K562 (cell line): ENCODE results near the gene DNAH17. TPM values are rescaled to one million over a fixed set of nuclear protein-coding genes. Genes with fewer than 3 reads are reported as not detected.
A peak's percentile ranks its signal among the peaks of the same experiment; 100 is the strongest.

ENCODE experiments used
- HCFC1 ChIP-seq: IDR thresholded peaks from 2 replicates; pipeline ENCODE4 v1.6.1; 2012; ENCODE audit warnings: low read depth, low read length, improper control_type of control experiment
- JUND ChIP-seq, 2 experiments: IDR thresholded peaks; 2 replicates in 1 of 2; 3 replicates in 1 of 2; pipeline ENCODE4 v1.6.1; 2011; ENCODE audit warnings: borderline replicate concordance in 2 of 2, low read depth in 2 of 2, low read length in 2 of 2, improper control_type of control experiment in 1 of 2, missing biosample characterization in 1 of 2, missing genetic modification characterization in 1 of 2, missing genetic modification reagents in 1 of 2
- MAFG ChIP-seq: fragments of 450-650 bp; conservative IDR thresholded peaks from 2 replicates; pipeline ENCODE4 v1.6.1; 2016; ENCODE audit warnings: missing genetic modification characterization, missing compliant biosample characterization
- MEF2A ChIP-seq: IDR thresholded peaks from 2 replicates; pipeline ENCODE4 v1.6.1; 2011; ENCODE audit warnings: low read depth, mild to moderate bottlenecking, low read length, moderate library complexity; ENCODE audit not compliant: control insufficient read depth
- PHB2 ChIP-seq: fragments of 450-650 bp; IDR thresholded peaks from 2 replicates; pipeline ENCODE4 v1.6.1; 2017; ENCODE audit warnings: low read depth
- RAD21 ChIP-seq, 2 experiments: fragments of 250-450 bp in 1 of 2; fragments of 450-650 bp in 1 of 2; sonication (Bioruptor Pico) in 1 of 2; formaldehyde crosslinking in 1 of 2; IDR thresholded peaks in 1 of 2; conservative IDR thresholded peaks in 1 of 2; 2 replicates each; pipeline versions ENCODE4 v1.4.0 to v1.8.0; 2020 to 2022; ENCODE audit warnings: mild to moderate bottlenecking in 2 of 2, moderate library complexity in 1 of 2
- RBM15 ChIP-seq: fragments of 200-400 bp; formaldehyde crosslinking; IDR thresholded peaks from 2 replicates; pipeline ENCODE4 v1.6.1; 2018; ENCODE audit warnings: mild to moderate bottlenecking, low read length, moderate library complexity; ENCODE audit not compliant: insufficient read depth
- RBM17 ChIP-seq: fragments of 200-400 bp; formaldehyde crosslinking; IDR thresholded peaks from 2 replicates; pipeline ENCODE4 v1.6.1; 2017; ENCODE audit warnings: low read depth, mild to moderate bottlenecking, low read length, borderline replicate concordance
- RFX1 ChIP-seq: fragments of 450-650 bp; IDR thresholded peaks from 2 replicates; pipeline ENCODE4 v1.6.1; 2016; ENCODE audit warnings: mild to moderate bottlenecking, moderate library complexity
- SLC30A9 ChIP-seq: fragments of 250-450 bp; sonication (Bioruptor Pico); IDR thresholded peaks from 2 replicates; pipeline ENCODE4 v1.8.0; 2022; ENCODE audit warnings: mild to moderate bottlenecking, moderate library complexity
- TAF9B ChIP-seq: fragments of 450-650 bp; IDR thresholded peaks from 2 replicates; pipeline ENCODE4 v1.6.1; 2018; ENCODE audit warnings: mild to moderate bottlenecking; ENCODE audit not compliant: partially characterized antibody
- TOE1 ChIP-seq, 2 experiments: fragments of 450-650 bp in 1 of 2; sonication (generic) in 1 of 2; formaldehyde crosslinking in 1 of 2; IDR thresholded peaks; 2 replicates each; pipeline versions ENCODE4 v1.7.1 to v1.8.0; 2016 to 2022; ENCODE audit warnings: borderline replicate concordance in 2 of 2, mild to moderate bottlenecking in 2 of 2, antibody characterized with exemption in 1 of 2, inconsistent platforms in 1 of 2, low read depth in 1 of 2, missing genetic modification reagents in 1 of 2, moderate library complexity in 1 of 2
- TRIM28 ChIP-seq: fragments of 450-650 bp; IDR thresholded peaks from 2 replicates; pipeline ENCODE4 v1.6.1; 2017
- XRCC3 ChIP-seq: fragments of 450-650 bp; IDR thresholded peaks from 2 replicates; pipeline ENCODE4 v1.6.1; 2017; ENCODE audit warnings: mild to moderate bottlenecking, moderate library complexity
- ZC3H8 ChIP-seq: fragments of 450-650 bp; IDR thresholded peaks from 2 replicates; pipeline ENCODE4 v1.6.1; 2017
- ZSCAN32 ChIP-seq: fragments of 450-650 bp; formaldehyde crosslinking; IDR thresholded peaks from 2 replicates; pipeline ENCODE4 v1.4.0; 2020; ENCODE audit warnings: mild to moderate bottlenecking, moderate library complexity
- polyA plus RNA-seq, 8 experiments: library from polyadenylated mRNA; depleted of rRNA in 4 of 8; stranded (reverse) in 5 of 8; unstranded in 3 of 8; fragments of >200 nt; fragmentation: Nextera tagmentation in 2 of 8; fragmentation: Illumina TruSeq in 1 of 8; extraction: Ambion mirVana in 2 of 8; extraction: Trizol in 1 of 8; gene quantifications; 2 replicates each; pipeline versions ENCODE4 v1.2.1 to v1.2.3, GENCODE V29; 2011 to 2014; ENCODE audit warnings: inconsistent platforms in 1 of 8, missing spikeins in 1 of 8
- total RNA-seq, 7 experiments: library from RNA; depleted of rRNA in 6 of 7; stranded (reverse); fragments of >200 nt in 6 of 7; fragmentation: Illumina TruSeq in 2 of 7; extraction: Trizol in 2 of 7; gene quantifications; 2 replicates each; pipeline versions ENCODE4 v1.2.1 to v1.2.3, GENCODE V29; 2011 to 2021; ENCODE audit warnings: low replicate concordance in 1 of 7
- TF ChIP-seq, protein P1 (sequence below): sonication (generic); formaldehyde crosslinking; IDR thresholded peaks from 2 replicates; pipeline ENCODE4 v1.8.0; 2022; ENCODE audit warnings: mild to moderate bottlenecking, missing genetic modification reagents
- TF ChIP-seq, protein P2 (sequence below), 2 experiments: IDR thresholded peaks; 2 replicates each; pipeline ENCODE4 v1.6.1; 2011; ENCODE audit warnings: borderline replicate concordance in 1 of 2, control low read depth in 1 of 2, low read depth in 1 of 2, low read length in 1 of 2, mild to moderate bottlenecking in 1 of 2, mixed read lengths in 1 of 2, moderate library complexity in 1 of 2; ENCODE audit not compliant: insufficient read depth in 1 of 2, insufficient read length in 1 of 2, poor library complexity in 1 of 2, severe bottlenecking in 1 of 2; ENCODE audit errors: extremely low read depth in 1 of 2
- TF ChIP-seq, protein P3 (sequence below): sonication (generic); formaldehyde crosslinking; IDR thresholded peaks from 2 replicates; pipeline ENCODE4 v1.8.0; 2022; ENCODE audit warnings: mild to moderate bottlenecking, missing genetic modification reagents, borderline replicate concordance

DNAH17 gene
- total and polyA plus RNA-seq, 9 of the 15 experiments (the other 6 are each of a cell fraction or from before 2014, with no cell fraction given), result under 0.01 to 0.06 (median 0.03) TPM; not detected in 5

DNA sequence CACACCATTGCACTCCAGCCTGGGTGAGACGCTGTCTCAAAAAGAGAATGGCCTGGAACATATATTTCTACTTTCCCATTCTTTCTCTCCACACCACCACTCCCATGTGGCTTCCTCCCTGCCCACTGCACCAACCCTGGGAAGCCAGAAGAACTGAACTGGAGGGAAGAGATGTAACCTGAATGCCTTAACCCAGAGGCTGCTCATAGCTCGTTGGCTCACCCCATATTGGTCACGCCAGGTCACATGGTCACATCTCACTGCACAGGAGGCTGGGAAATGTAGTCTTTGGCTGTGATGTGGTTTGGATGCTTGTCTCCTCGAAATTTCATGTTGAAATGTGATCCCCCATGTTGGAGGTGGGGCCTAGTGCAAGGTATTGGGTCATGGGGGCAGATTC lies 5.9 kb upstream of the DNAH17 start (continued):
- TF ChIP-seq, protein P1, sequence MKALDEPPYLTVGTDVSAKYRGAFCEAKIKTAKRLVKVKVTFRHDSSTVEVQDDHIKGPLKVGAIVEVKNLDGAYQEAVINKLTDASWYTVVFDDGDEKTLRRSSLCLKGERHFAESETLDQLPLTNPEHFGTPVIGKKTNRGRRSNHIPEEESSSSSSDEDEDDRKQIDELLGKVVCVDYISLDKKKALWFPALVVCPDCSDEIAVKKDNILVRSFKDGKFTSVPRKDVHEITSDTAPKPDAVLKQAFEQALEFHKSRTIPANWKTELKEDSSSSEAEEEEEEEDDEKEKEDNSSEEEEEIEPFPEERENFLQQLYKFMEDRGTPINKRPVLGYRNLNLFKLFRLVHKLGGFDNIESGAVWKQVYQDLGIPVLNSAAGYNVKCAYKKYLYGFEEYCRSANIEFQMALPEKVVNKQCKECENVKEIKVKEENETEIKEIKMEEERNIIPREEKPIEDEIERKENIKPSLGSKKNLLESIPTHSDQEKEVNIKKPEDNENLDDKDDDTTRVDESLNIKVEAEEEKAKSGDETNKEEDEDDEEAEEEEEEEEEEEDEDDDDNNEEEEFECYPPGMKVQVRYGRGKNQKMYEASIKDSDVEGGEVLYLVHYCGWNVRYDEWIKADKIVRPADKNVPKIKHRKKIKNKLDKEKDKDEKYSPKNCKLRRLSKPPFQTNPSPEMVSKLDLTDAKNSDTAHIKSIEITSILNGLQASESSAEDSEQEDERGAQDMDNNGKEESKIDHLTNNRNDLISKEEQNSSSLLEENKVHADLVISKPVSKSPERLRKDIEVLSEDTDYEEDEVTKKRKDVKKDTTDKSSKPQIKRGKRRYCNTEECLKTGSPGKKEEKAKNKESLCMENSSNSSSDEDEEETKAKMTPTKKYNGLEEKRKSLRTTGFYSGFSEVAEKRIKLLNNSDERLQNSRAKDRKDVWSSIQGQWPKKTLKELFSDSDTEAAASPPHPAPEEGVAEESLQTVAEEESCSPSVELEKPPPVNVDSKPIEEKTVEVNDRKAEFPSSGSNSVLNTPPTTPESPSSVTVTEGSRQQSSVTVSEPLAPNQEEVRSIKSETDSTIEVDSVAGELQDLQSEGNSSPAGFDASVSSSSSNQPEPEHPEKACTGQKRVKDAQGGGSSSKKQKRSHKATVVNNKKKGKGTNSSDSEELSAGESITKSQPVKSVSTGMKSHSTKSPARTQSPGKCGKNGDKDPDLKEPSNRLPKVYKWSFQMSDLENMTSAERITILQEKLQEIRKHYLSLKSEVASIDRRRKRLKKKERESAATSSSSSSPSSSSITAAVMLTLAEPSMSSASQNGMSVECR (CRISPR knock-in tag), result no peak
- peak; percentile 93 for TF ChIP-seq HCFC1
- TF ChIP-seq ZC3H8, result no peak
- TF ChIP-seq TOE1 (IDR thresholded peaks at IDR 0.05; ENCODE audit: borderline replicate concordance), result peak; percentile 85; the same call in 1 of the 2 replicates
- no peak for TF ChIP-seq TOE1 (CRISPR knock-in tag; IDR thresholded peaks at IDR 0.05; ENCODE audit: borderline replicate concordance, low read depth)
- TF ChIP-seq, protein P2, sequence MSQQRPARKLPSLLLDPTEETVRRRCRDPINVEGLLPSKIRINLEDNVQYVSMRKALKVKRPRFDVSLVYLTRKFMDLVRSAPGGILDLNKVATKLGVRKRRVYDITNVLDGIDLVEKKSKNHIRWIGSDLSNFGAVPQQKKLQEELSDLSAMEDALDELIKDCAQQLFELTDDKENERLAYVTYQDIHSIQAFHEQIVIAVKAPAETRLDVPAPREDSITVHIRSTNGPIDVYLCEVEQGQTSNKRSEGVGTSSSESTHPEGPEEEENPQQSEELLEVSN (IDR thresholded peaks at IDR 0.05; ENCODE audit: borderline replicate concordance in 1 of 2, extremely low read depth in 1 of 2, insufficient read depth in 1 of 2, insufficient read length in 1 of 2, low read depth in 1 of 2, low read length in 1 of 2, poor library complexity in 1 of 2, severe bottlenecking in 1 of 2), result no peak
- TF ChIP-seq RBM15, result no peak
- no peak for TF ChIP-seq PHB2
- no peak for TF ChIP-seq TAF9B
- peak; percentile 51 for TF ChIP-seq JUND (IDR thresholded peaks at IDR 0.05; ENCODE audit: borderline replicate concordance, low read depth, low read length)
- no peak for TF ChIP-seq JUND (tag; IDR thresholded peaks at IDR 0.05; ENCODE audit: borderline replicate concordance, low read depth, low read length)
- TF ChIP-seq, protein P3, sequence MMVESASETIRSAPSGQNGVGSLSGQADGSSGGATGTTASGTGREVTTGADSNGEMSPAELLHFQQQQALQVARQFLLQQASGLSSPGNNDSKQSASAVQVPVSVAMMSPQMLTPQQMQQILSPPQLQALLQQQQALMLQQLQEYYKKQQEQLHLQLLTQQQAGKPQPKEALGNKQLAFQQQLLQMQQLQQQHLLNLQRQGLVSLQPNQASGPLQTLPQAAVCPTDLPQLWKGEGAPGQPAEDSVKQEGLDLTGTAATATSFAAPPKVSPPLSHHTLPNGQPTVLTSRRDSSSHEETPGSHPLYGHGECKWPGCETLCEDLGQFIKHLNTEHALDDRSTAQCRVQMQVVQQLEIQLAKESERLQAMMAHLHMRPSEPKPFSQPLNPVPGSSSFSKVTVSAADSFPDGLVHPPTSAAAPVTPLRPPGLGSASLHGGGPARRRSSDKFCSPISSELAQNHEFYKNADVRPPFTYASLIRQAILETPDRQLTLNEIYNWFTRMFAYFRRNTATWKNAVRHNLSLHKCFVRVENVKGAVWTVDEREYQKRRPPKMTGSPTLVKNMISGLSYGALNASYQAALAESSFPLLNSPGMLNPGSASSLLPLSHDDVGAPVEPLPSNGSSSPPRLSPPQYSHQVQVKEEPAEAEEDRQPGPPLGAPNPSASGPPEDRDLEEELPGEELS (CRISPR knock-in tag), result no peak
- no peak for TF ChIP-seq TRIM28
- no peak for TF ChIP-seq SLC30A9
- no peak for TF ChIP-seq RAD21 (CRISPR knock-in tag; conservative IDR thresholded peaks at IDR 0.05 in 1 of 2, IDR thresholded peaks at IDR 0.05 in 1 of 2)
- no peak for TF ChIP-seq XRCC3
- TF ChIP-seq RFX1, result no peak
- TF ChIP-seq ZSCAN32, result no peak
- no peak for TF ChIP-seq MAFG
- no peak for TF ChIP-seq RBM17
- TF ChIP-seq MEF2A, result no peak
